NCI-H2171 treated with DMSO at 0.1 percent for 48 hours (cell line): ENCODE results near the gene FAM53C.

Experiments
- DNase-seq: peaks from one replicate; lab custom pipeline; 2025; lab: John Stamatoyannopoulos, UW

FAM53C gene

DNA sequence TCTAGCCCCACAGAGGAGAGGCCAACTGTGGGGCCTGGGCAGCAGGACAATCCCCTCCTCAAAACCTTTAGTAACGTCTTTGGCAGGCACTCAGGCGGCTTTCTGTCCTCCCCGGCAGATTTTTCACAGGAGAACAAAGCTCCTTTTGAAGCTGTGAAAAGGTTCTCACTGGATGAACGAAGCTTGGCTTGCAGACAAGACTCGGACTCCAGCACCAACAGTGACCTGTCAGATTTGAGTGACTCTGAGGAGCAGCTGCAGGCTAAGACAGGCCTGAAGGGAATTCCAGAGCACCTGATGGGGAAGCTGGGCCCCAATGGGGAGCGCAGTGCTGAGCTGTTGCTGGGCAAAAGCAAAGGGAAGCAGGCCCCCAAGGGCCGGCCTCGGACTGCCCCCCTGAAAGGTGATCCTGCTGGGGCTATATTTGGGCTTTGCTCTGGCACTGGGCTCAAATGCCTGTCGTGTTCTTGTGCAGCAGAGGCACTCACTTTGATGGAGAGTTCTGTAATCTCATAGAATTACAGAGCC lies 53.9 kb downstream of the FAM53C start:
- no peak for DNase-seq
